Neutrophil (primary cell): ENCODE measurements around the gene UBE3A.

Experiments
- H3K27ac ChIP-seq: fragments of 200-600 bp; sonication (generic); 2 replicates; pipeline ENCODE4 v1.5.1; 2016; ENCODE audit warnings: mild to moderate bottlenecking, moderate library complexity
- H3K27me3 ChIP-seq: fragments of 200-600 bp; sonication (generic); 2 replicates; pipeline ENCODE4 v1.6.0; 2016; ENCODE audit warnings: mild to moderate bottlenecking
- H3K36me3 ChIP-seq: fragments of 200-600 bp; sonication (generic); 2 replicates; pipeline ENCODE4 v1.5.1; 2017
- H3K4me1 ChIP-seq, 2 experiments: fragments of 200-600 bp in 1 of 2; sonication (generic) in 1 of 2; 1 replicate in 1 of 2; 2 replicates in 1 of 2; pipeline versions ENCODE4 v1.5.1 to v1.6.1; 2013 to 2016; ENCODE audit warnings: low read depth in 1 of 2, low read length in 1 of 2, mild to moderate bottlenecking in 1 of 2, moderate library complexity in 1 of 2; ENCODE audit not compliant: control insufficient read depth in 1 of 2, insufficient read depth in 1 of 2
- H3K4me3 ChIP-seq, 2 experiments: fragments of 200-600 bp in 1 of 2; sonication (generic) in 1 of 2; 1 replicate in 1 of 2; 2 replicates in 1 of 2; pipeline ENCODE4 v1.5.1; 2013 to 2016; ENCODE audit warnings: low read depth in 1 of 2, low read length in 1 of 2, mild to moderate bottlenecking in 1 of 2, moderate library complexity in 1 of 2
- H3K9me3 ChIP-seq: fragments of 200-600 bp; sonication (generic); 2 replicates; pipeline ENCODE4 v1.5.1; 2016
- TF ChIP-seq, protein P1 (sequence below): fragments of 200-600 bp; sonication (generic); IDR thresholded peaks from 2 replicates; pipeline ENCODE4 v1.5.1; 2016; ENCODE audit warnings: antibody characterized with exemption

UBE3A gene

DNA sequence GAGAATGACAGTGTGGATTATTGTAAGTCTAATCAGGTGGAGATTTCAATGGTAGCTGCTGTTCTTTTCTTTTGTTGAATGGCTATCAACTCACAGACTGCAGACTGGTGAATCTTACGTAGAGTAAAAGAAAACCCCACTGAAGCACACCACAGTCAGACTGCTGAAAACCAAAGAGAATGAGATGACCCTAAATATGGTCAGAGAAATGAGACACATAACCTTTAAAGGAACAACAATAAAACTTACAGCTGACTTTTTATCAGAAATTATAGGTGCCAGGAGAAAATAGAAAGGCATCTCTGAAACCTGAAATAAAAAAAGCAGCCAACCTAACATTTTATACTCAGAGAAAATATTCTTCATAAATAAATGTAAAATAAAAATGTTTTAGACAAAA, 12.7 kb upstream of the UBE3A start:
- TF ChIP-seq, protein P1, sequence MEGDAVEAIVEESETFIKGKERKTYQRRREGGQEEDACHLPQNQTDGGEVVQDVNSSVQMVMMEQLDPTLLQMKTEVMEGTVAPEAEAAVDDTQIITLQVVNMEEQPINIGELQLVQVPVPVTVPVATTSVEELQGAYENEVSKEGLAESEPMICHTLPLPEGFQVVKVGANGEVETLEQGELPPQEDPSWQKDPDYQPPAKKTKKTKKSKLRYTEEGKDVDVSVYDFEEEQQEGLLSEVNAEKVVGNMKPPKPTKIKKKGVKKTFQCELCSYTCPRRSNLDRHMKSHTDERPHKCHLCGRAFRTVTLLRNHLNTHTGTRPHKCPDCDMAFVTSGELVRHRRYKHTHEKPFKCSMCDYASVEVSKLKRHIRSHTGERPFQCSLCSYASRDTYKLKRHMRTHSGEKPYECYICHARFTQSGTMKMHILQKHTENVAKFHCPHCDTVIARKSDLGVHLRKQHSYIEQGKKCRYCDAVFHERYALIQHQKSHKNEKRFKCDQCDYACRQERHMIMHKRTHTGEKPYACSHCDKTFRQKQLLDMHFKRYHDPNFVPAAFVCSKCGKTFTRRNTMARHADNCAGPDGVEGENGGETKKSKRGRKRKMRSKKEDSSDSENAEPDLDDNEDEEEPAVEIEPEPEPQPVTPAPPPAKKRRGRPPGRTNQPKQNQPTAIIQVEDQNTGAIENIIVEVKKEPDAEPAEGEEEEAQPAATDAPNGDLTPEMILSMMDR = no peak
- Histone ChIP-seq H3K4me3 (no peak overlapping the region), H3K4me1 (no peaks in the 10 kb centered on the region), H3K27ac (no peak overlapping the region), H3K36me3 (no peaks in the 10 kb centered on the region), H3K9me3 (no peaks in the 10 kb centered on the region), H3K27me3 (no peaks in the 10 kb centered on the region)

- Histone ChIP-seq H3K4me1 (no peaks in the 10 kb centered on the region), H3K36me3 (no peaks in the 10 kb centered on the region), H3K4me3 (no peak overlapping the region), H3K27ac (no peak overlapping the region), H3K27me3 (no peaks in the 10 kb centered on the region), H3K9me3 (no peaks in the 10 kb centered on the region)
- TF ChIP-seq, protein P1 = no peak
Measured at GRCh38 chr15:25450163-25450562, 11.3 kb upstream of the UBE3A start.

- H3K27ac ChIP-seq = no peak overlapping the region
- H3K4me3 ChIP-seq = no peak overlapping the region
- no peaks in the 10 kb centered on the region for H3K9me3 ChIP-seq
- no peaks in the 10 kb centered on the region for H3K27me3 ChIP-seq
- H3K4me1 ChIP-seq = no peaks in the 10 kb centered on the region
- TF ChIP-seq, protein P1 = no peak
- H3K36me3 ChIP-seq = no peaks in the 10 kb centered on the region
Measured at GRCh38 chr15:25446076-25446475, 7.3 kb upstream of the UBE3A start.

- TF ChIP-seq, protein P1 = no peak
- no peak overlapping the region for H3K27ac ChIP-seq
- no peaks in the 10 kb centered on the region for H3K27me3 ChIP-seq
- no peaks in the 10 kb centered on the region for H3K4me1 ChIP-seq
- no peak overlapping the region for H3K4me3 ChIP-seq
- H3K36me3 ChIP-seq = no peaks in the 10 kb centered on the region
- no peaks in the 10 kb centered on the region for H3K9me3 ChIP-seq
Measured at GRCh38 chr15:25445412-25445811, 6.6 kb upstream of the UBE3A start.

GRCh38 chr15:25441111-25441510, 2.3 kb upstream of the UBE3A start:
- H3K36me3 ChIP-seq = no peaks in the 10 kb centered on the region
- peaks cover 12 to 20% of the 10 kb centered on the region in 2 experiments for H3K4me1 ChIP-seq
- TF ChIP-seq, protein P1 = no peak
- H3K27ac ChIP-seq = no peak overlapping the region
- no peak overlapping the region for H3K4me3 ChIP-seq
- H3K9me3 ChIP-seq = no peaks in the 10 kb centered on the region
- no peaks in the 10 kb centered on the region for H3K27me3 ChIP-seq

- H3K36me3 ChIP-seq = no peaks in the 10 kb centered on the region
- H3K9me3 ChIP-seq = no peaks in the 10 kb centered on the region
- H3K4me1 ChIP-seq = peaks cover 12 to 20% of the 10 kb centered on the region in 2 experiments
- peak overlapping the region; percentile 82 to 88 for H3K4me3 ChIP-seq
- H3K27me3 ChIP-seq = no peaks in the 10 kb centered on the region
- TF ChIP-seq, protein P1 = no peak
- H3K27ac ChIP-seq = peak overlapping the region; percentile 82
Measured at GRCh38 chr15:25439369-25439836, 579 bp upstream of the UBE3A start.
